WTC11 (cell line): ENCODE results near the gene KNTC1. TPM values are rescaled to one million over a fixed set of nuclear protein-coding genes. Genes with fewer than 3 reads are reported as not detected.

Source experiments
- ATAC-seq: fragments of 200-7000 bp; cut with Tn5 transposase; 2 replicates; pipeline ENCODE4 v1.10.0; 2021; ENCODE audit warnings: mild to moderate bottlenecking, moderate library complexity
- CTCF ChIA-PET: fragments of 300-600 bp; sonication (Branson Sonifier 250); formaldehyde crosslinking; loops from one replicate; lab custom pipeline; 2021; ENCODE audit warnings: antibody characterized with exemption; lab: Charles Lee
- POLR2A ChIA-PET: fragments of 350-600 bp; sonication (Branson Sonifier 250); formaldehyde crosslinking; loops from one replicate; lab custom pipeline; 2021; ENCODE audit warnings: antibody characterized with exemption; lab: Charles Lee
- DNase-seq: peaks from one replicate; pipeline ENCODE4 v3.0.0; 2021; ENCODE audit warnings: low spot score
- H3K27ac Mint-ChIP-seq: 2 replicates; pipeline ENCODE4 v1.8.0; 2021; ENCODE audit warnings: mixed read lengths
- H3K27me3 Mint-ChIP-seq: 2 replicates; pipeline ENCODE4 v1.8.0; 2021; ENCODE audit warnings: low read depth, mild to moderate bottlenecking, moderate library complexity, mixed read lengths
- H3K36me3 Mint-ChIP-seq: 2 replicates; pipeline ENCODE4 v1.8.0; 2021; ENCODE audit warnings: mixed read lengths
- H3K4me1 Mint-ChIP-seq: 2 replicates; pipeline ENCODE4 v1.8.0; 2022; ENCODE audit warnings: mixed read lengths
- H3K4me3 Mint-ChIP-seq: 2 replicates; pipeline ENCODE4 v1.8.0; 2021; ENCODE audit warnings: mild to moderate bottlenecking, moderate library complexity, mixed read lengths
- H3K9me3 Mint-ChIP-seq: 2 replicates; pipeline ENCODE4 v1.8.0; 2021; ENCODE audit warnings: mixed read lengths
- ATF6 ChIP-seq: sonication (generic); formaldehyde crosslinking; IDR thresholded peaks from 2 replicates; pipeline ENCODE4 v1.8.1; 2023; ENCODE audit warnings: mild to moderate bottlenecking, missing genetic modification reagents
- E2F5 ChIP-seq: sonication (generic); formaldehyde crosslinking; IDR thresholded peaks from 2 replicates; pipeline ENCODE4 v1.8.1; 2022; ENCODE audit warnings: mild to moderate bottlenecking, moderate library complexity, missing genetic modification reagents
- EMX1 ChIP-seq: fragments of 250-450 bp; sonication (Bioruptor Pico); IDR thresholded peaks from 2 replicates; pipeline ENCODE4 v1.8.0; 2021; ENCODE audit warnings: mild to moderate bottlenecking
- ETV6 ChIP-seq: sonication (generic); formaldehyde crosslinking; IDR thresholded peaks from 2 replicates; pipeline ENCODE4 v1.8.1; 2022; ENCODE audit warnings: mild to moderate bottlenecking, missing genetic modification reagents
- FOXJ3 ChIP-seq: sonication (generic); formaldehyde crosslinking; IDR thresholded peaks from 2 replicates; pipeline ENCODE4 v1.9.0; 2021; ENCODE audit warnings: missing genetic modification reagents, mild to moderate bottlenecking, borderline replicate concordance
- FOXP1 ChIP-seq: sonication (generic); formaldehyde crosslinking; IDR thresholded peaks from 2 replicates; pipeline ENCODE4 v1.8.0; 2022; ENCODE audit warnings: missing genetic modification reagents, mild to moderate bottlenecking, moderate library complexity, borderline replicate concordance
- GABPB1 ChIP-seq: sonication (generic); formaldehyde crosslinking; IDR thresholded peaks from 2 replicates; pipeline ENCODE4 v1.8.1; 2023; ENCODE audit warnings: mild to moderate bottlenecking, missing genetic modification reagents
- MYBL2 ChIP-seq: sonication (generic); formaldehyde crosslinking; IDR thresholded peaks from 2 replicates; pipeline ENCODE4 v1.8.1; 2023; ENCODE audit warnings: mild to moderate bottlenecking, moderate library complexity, missing genetic modification reagents
- PREB ChIP-seq: sonication (generic); formaldehyde crosslinking; IDR thresholded peaks from 2 replicates; pipeline ENCODE4 v1.8.1; 2022; ENCODE audit warnings: mild to moderate bottlenecking, missing genetic modification reagents, moderate library complexity, borderline replicate concordance
- PRRX2 ChIP-seq: fragments of 250-450 bp; sonication (Bioruptor Pico); IDR thresholded peaks from 2 replicates; pipeline ENCODE4 v1.8.0; 2021; ENCODE audit warnings: mild to moderate bottlenecking
- SP1 ChIP-seq: sonication (generic); formaldehyde crosslinking; conservative IDR thresholded peaks from 2 replicates; pipeline ENCODE4 v1.8.1; 2022; ENCODE audit warnings: missing genetic modification reagents
- TEAD1 ChIP-seq: sonication (generic); formaldehyde crosslinking; IDR thresholded peaks from 2 replicates; pipeline ENCODE4 v1.8.0; 2022; ENCODE audit warnings: mild to moderate bottlenecking, missing genetic modification reagents
- ZNF121 ChIP-seq: sonication (generic); formaldehyde crosslinking; IDR thresholded peaks from 2 replicates; pipeline ENCODE4 v1.8.0; 2023; ENCODE audit warnings: missing genetic modification reagents
- ZNF138 ChIP-seq: sonication (generic); formaldehyde crosslinking; conservative IDR thresholded peaks from 2 replicates; pipeline ENCODE4 v1.8.1; 2022; ENCODE audit warnings: mild to moderate bottlenecking, moderate library complexity, missing genetic modification reagents
- ZNF317 ChIP-seq: sonication (generic); formaldehyde crosslinking; IDR thresholded peaks from 2 replicates; pipeline ENCODE4 v1.8.1; 2023; ENCODE audit warnings: low read depth, mild to moderate bottlenecking, moderate library complexity, missing genetic modification reagents, borderline replicate concordance
- ZNF416 ChIP-seq: fragments of 250-450 bp; sonication (Bioruptor Pico); IDR thresholded peaks from 2 replicates; pipeline ENCODE4 v1.9.0; 2021; ENCODE audit warnings: mild to moderate bottlenecking, inconsistent platforms
- total RNA-seq: library from RNA; stranded (reverse); gene quantifications from 3 replicates; pipeline ENCODE4 v1.2.3, GENCODE V29; 2021
- TF ChIP-seq, protein P1 (sequence below): fragments of 250-450 bp; sonication (Bioruptor Pico); IDR thresholded peaks from 2 replicates; pipeline ENCODE4 v1.9.0; 2021; ENCODE audit warnings: mild to moderate bottlenecking
- TF ChIP-seq, protein P2 (sequence below): sonication (generic); formaldehyde crosslinking; IDR thresholded peaks from 2 replicates; pipeline ENCODE4 v1.8.0; 2022; ENCODE audit warnings: mild to moderate bottlenecking, missing genetic modification reagents
- TF ChIP-seq, protein P3 (sequence below): fragments of 250-450 bp; sonication (Bioruptor Pico); IDR thresholded peaks from 2 replicates; pipeline ENCODE4 v1.9.0; 2021; ENCODE audit warnings: mild to moderate bottlenecking
- TF ChIP-seq, protein P4 (sequence below): sonication (generic); formaldehyde crosslinking; IDR thresholded peaks from 2 replicates; pipeline ENCODE4 v1.8.0; 2023; ENCODE audit warnings: mild to moderate bottlenecking, missing genetic modification reagents
- TF ChIP-seq, protein P5 (sequence below): sonication (generic); formaldehyde crosslinking; IDR thresholded peaks from 2 replicates; pipeline ENCODE4 v1.8.0; 2022; ENCODE audit warnings: missing genetic modification reagents

KNTC1 gene
- total RNA-seq, 1 experiment from 2014 or later, result 85.1 TPM

DNA sequence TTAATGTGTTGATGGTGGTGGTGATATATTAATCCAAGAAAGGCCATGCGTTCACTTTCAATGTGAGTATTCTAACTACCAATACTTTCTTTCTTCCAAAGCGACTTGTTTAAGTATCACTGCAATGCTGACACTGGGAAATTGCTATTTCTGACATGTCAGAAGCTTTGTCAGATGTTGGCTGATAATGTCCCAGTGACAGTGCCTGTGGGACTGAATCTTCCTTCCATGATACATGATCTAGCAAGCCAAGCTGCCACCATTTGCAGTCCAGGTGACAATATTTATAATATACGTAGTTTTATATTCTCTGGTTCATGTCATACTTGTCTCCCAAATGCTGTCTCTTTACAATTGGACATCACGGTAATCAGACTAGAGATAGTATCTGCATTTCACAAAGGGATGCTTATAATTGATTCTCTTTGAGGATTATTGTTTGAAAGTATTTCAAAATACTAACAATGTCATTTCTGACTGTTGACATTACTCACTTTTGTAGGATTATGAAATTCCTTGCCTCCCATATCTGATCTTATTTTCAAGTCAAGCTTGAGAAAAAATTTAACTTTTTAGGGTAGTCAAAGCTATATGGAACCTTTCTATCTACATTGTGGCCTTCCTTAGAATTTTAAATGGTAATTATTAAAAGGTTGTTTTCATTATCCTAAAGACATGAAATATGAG is 57.3 kb downstream of the KNTC1 start:
- Mint-ChIP-seq H3K27me3 (no peaks in the 10 kb centered on the region), H3K27ac (no peak overlapping the region), H3K9me3 (no peaks in the 10 kb centered on the region), H3K4me3 (no peak overlapping the region), H3K36me3 (peaks cover 68% of the 10 kb centered on the region), H3K4me1 (no peaks in the 10 kb centered on the region)
- CTCF ChIA-PET, result no interaction called here
- TF ChIP-seq GABPB1 (CRISPR knock-in tag) (no peak), ZNF416 (no peak), FOXJ3 (no peak), PRRX2 (CRISPR knock-in tag) (no peak), ETV6 (CRISPR knock-in tag) (no peak), SP1 (no peak), FOXP1 (CRISPR knock-in tag) (no peak)
- TF ChIP-seq, protein P1, sequence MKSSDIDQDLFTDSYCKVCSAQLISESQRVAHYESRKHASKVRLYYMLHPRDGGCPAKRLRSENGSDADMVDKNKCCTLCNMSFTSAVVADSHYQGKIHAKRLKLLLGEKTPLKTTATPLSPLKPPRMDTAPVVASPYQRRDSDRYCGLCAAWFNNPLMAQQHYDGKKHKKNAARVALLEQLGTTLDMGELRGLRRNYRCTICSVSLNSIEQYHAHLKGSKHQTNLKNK, result no peak
- POLR2A ChIA-PET, result no interaction called here
- DNase-seq (no peak), ATAC-seq (no peak)

- ATAC-seq (no peak), DNase-seq (no peak)
- Mint-ChIP-seq H3K27me3 (no peaks in the 10 kb centered on the region), H3K9me3 (no peaks in the 10 kb centered on the region), H3K27ac (no peak overlapping the region), H3K36me3 (peaks cover 55% of the 10 kb centered on the region), H3K4me1 (no peaks in the 10 kb centered on the region), H3K4me3 (no peak overlapping the region)
- POLR2A ChIA-PET, result no interaction called here
- CTCF ChIA-PET, result no interaction called here
- TF ChIP-seq ZNF317 (CRISPR knock-in tag) (no peak), PREB (no peak), TEAD1 (CRISPR knock-in tag) (no peak), SP1 (no peak), E2F5 (no peak), ATF6 (CRISPR knock-in tag) (no peak), EMX1 (CRISPR knock-in tag) (no peak), MYBL2 (CRISPR knock-in tag) (no peak), ZNF138 (CRISPR knock-in tag) (no peak), ZNF121 (no peak)
- TF ChIP-seq, protein P2, sequence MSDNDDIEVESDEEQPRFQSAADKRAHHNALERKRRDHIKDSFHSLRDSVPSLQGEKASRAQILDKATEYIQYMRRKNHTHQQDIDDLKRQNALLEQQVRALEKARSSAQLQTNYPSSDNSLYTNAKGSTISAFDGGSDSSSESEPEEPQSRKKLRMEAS (CRISPR knock-in tag), result no peak
- TF ChIP-seq, protein P3, sequence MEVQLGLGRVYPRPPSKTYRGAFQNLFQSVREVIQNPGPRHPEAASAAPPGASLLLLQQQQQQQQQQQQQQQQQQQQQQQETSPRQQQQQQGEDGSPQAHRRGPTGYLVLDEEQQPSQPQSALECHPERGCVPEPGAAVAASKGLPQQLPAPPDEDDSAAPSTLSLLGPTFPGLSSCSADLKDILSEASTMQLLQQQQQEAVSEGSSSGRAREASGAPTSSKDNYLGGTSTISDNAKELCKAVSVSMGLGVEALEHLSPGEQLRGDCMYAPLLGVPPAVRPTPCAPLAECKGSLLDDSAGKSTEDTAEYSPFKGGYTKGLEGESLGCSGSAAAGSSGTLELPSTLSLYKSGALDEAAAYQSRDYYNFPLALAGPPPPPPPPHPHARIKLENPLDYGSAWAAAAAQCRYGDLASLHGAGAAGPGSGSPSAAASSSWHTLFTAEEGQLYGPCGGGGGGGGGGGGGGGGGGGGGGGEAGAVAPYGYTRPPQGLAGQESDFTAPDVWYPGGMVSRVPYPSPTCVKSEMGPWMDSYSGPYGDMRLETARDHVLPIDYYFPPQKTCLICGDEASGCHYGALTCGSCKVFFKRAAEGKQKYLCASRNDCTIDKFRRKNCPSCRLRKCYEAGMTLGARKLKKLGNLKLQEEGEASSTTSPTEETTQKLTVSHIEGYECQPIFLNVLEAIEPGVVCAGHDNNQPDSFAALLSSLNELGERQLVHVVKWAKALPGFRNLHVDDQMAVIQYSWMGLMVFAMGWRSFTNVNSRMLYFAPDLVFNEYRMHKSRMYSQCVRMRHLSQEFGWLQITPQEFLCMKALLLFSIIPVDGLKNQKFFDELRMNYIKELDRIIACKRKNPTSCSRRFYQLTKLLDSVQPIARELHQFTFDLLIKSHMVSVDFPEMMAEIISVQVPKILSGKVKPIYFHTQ (CRISPR knock-in tag), result no peak
- TF ChIP-seq, protein P4, sequence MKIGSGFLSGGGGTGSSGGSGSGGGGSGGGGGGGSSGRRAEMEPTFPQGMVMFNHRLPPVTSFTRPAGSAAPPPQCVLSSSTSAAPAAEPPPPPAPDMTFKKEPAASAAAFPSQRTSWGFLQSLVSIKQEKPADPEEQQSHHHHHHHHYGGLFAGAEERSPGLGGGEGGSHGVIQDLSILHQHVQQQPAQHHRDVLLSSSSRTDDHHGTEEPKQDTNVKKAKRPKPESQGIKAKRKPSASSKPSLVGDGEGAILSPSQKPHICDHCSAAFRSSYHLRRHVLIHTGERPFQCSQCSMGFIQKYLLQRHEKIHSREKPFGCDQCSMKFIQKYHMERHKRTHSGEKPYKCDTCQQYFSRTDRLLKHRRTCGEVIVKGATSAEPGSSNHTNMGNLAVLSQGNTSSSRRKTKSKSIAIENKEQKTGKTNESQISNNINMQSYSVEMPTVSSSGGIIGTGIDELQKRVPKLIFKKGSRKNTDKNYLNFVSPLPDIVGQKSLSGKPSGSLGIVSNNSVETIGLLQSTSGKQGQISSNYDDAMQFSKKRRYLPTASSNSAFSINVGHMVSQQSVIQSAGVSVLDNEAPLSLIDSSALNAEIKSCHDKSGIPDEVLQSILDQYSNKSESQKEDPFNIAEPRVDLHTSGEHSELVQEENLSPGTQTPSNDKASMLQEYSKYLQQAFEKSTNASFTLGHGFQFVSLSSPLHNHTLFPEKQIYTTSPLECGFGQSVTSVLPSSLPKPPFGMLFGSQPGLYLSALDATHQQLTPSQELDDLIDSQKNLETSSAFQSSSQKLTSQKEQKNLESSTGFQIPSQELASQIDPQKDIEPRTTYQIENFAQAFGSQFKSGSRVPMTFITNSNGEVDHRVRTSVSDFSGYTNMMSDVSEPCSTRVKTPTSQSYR, result no peak
- TF ChIP-seq, protein P5, sequence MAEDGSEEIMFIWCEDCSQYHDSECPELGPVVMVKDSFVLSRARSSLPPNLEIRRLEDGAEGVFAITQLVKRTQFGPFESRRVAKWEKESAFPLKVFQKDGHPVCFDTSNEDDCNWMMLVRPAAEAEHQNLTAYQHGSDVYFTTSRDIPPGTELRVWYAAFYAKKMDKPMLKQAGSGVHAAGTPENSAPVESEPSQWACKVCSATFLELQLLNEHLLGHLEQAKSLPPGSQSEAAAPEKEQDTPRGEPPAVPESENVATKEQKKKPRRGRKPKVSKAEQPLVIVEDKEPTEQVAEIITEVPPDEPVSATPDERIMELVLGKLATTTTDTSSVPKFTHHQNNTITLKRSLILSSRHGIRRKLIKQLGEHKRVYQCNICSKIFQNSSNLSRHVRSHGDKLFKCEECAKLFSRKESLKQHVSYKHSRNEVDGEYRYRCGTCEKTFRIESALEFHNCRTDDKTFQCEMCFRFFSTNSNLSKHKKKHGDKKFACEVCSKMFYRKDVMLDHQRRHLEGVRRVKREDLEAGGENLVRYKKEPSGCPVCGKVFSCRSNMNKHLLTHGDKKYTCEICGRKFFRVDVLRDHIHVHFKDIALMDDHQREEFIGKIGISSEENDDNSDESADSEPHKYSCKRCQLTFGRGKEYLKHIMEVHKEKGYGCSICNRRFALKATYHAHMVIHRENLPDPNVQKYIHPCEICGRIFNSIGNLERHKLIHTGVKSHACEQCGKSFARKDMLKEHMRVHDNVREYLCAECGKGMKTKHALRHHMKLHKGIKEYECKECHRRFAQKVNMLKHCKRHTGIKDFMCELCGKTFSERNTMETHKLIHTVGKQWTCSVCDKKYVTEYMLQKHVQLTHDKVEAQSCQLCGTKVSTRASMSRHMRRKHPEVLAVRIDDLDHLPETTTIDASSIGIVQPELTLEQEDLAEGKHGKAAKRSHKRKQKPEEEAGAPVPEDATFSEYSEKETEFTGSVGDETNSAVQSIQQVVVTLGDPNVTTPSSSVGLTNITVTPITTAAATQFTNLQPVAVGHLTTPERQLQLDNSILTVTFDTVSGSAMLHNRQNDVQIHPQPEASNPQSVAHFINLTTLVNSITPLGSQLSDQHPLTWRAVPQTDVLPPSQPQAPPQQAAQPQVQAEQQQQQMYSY (CRISPR knock-in tag), result no peak
Measured at GRCh38 chr12:122590990-122591389, 63.9 kb downstream of the KNTC1 start.
